GM23248 (cell line): ENCODE measurements around the gene SP9. TPM values are rescaled to one million over a fixed set of nuclear protein-coding genes. Genes with fewer than 3 reads are reported as not detected.
A peak's percentile ranks its signal among the peaks of the same experiment; 100 is the strongest.

Experiments used
- DNase-seq: peaks from one replicate; pipeline ENCODE4 v3.0.0-alpha.2; 2015
- H2AFZ ChIP-seq: fragments of 200-600 bp; sonication (generic); 2 replicates; pipeline ENCODE4 v1.6.1; 2016; ENCODE audit warnings: antibody characterized with exemption
- H3F3A ChIP-seq: fragments of 200-600 bp; sonication (generic); 2 replicates; pipeline ENCODE4 v1.6.1; 2016; ENCODE audit warnings: mild to moderate bottlenecking, antibody characterized with exemption, mixed run types; ENCODE audit not compliant: insufficient read depth
- H3K27ac ChIP-seq: fragments of 200-600 bp; sonication (generic); 2 replicates; pipeline ENCODE4 v1.5.1; 2016; ENCODE audit warnings: mild to moderate bottlenecking
- H3K27me3 ChIP-seq: fragments of 200-600 bp; sonication (generic); replicated peaks from 2 replicates; pipeline ENCODE4 v1.6.1; 2016; ENCODE audit warnings: mild to moderate bottlenecking; ENCODE audit not compliant: insufficient read depth
- H3K36me3 ChIP-seq: fragments of 200-600 bp; sonication (generic); 2 replicates; pipeline ENCODE4 v1.6.1; 2016; ENCODE audit warnings: low read depth, mild to moderate bottlenecking
- H3K4me1 ChIP-seq: fragments of 200-600 bp; sonication (generic); 2 replicates; pipeline ENCODE4 v1.6.1; 2016; ENCODE audit warnings: mild to moderate bottlenecking; ENCODE audit not compliant: insufficient read depth
- H3K4me2 ChIP-seq: fragments of 200-600 bp; sonication (generic); one replicate; pipeline ENCODE4 v1.6.1; 2016; ENCODE audit warnings: mild to moderate bottlenecking; ENCODE audit not compliant: unreplicated experiment
- H3K4me3 ChIP-seq: fragments of 200-600 bp; sonication (generic); 2 replicates; pipeline ENCODE4 v1.5.1; 2016; ENCODE audit warnings: mild to moderate bottlenecking
- H3K79me2 ChIP-seq: fragments of 200-600 bp; sonication (generic); 2 replicates; pipeline ENCODE4 v1.6.1; 2016; ENCODE audit warnings: mild to moderate bottlenecking; ENCODE audit not compliant: insufficient read depth
- H3K9ac ChIP-seq: fragments of 200-600 bp; sonication (generic); 2 replicates; pipeline ENCODE4 v1.6.1; 2016; ENCODE audit warnings: mild to moderate bottlenecking
- H3K9me2 ChIP-seq: fragments of 200-600 bp; sonication (generic); 2 replicates; pipeline ENCODE4 v1.6.1; 2016; ENCODE audit warnings: mixed run types, mild to moderate bottlenecking, moderate library complexity; ENCODE audit not compliant: insufficient read depth
- H3K9me3 ChIP-seq: fragments of 200-600 bp; sonication (generic); one replicate; pipeline ENCODE4 v1.6.1; 2017; ENCODE audit warnings: low read depth
- H4K20me1 ChIP-seq: fragments of 200-600 bp; sonication (generic); 2 replicates; pipeline ENCODE4 v1.6.0; 2016; ENCODE audit not compliant: insufficient read depth
- EZH2 ChIP-seq: fragments of 200-600 bp; sonication (generic); IDR thresholded peaks from 2 replicates; pipeline ENCODE4 v1.6.1; 2018; ENCODE audit warnings: antibody characterized with exemption, mild to moderate bottlenecking; ENCODE audit not compliant: insufficient read depth, poor library complexity, severe bottlenecking
- EZH2phosphoT487 ChIP-seq: fragments of 200-600 bp; sonication (generic); IDR thresholded peaks from 2 replicates; pipeline ENCODE4 v1.6.1; 2018; ENCODE audit warnings: antibody characterized with exemption, moderate library complexity, mild to moderate bottlenecking, low read depth; ENCODE audit not compliant: insufficient read depth
- WGBS, 2 experiments: methylation state at CpG; one replicate each; pipeline ENCODE4 v1.1.6; 2015 to 2017; ENCODE audit warnings: low lambda C conversion rate in 2 of 2, low coverage in 1 of 2; ENCODE audit errors: missing lambda C conversion rate in 2 of 2; 5-methylcytosine and 5-hydroxymethylcytosine counted together
- in situ Hi-C: fragments of 300-500 bp; cut with MboI; formaldehyde crosslinking; loops from 2 replicates; pipeline ENCODE4 v1.15.0; 2020
- polyA plus RNA-seq: library from polyadenylated mRNA; unstranded; fragments of >200 nt; fragmentation: Nextera tagmentation; extraction: Ambion mirVana; gene quantifications from 2 replicates; pipeline ENCODE4 v1.2.1, GENCODE V29; 2016
- total RNA-seq: library from RNA; depleted of rRNA; stranded (reverse); fragments of >200 nt; shearing (Covaris generic); gene quantifications from 2 replicates; pipeline ENCODE4 v1.2.3, GENCODE V29; 2014

Gene SP9
- total and polyA plus RNA-seq, 2 experiments from 2014 or later: not detected

DNA sequence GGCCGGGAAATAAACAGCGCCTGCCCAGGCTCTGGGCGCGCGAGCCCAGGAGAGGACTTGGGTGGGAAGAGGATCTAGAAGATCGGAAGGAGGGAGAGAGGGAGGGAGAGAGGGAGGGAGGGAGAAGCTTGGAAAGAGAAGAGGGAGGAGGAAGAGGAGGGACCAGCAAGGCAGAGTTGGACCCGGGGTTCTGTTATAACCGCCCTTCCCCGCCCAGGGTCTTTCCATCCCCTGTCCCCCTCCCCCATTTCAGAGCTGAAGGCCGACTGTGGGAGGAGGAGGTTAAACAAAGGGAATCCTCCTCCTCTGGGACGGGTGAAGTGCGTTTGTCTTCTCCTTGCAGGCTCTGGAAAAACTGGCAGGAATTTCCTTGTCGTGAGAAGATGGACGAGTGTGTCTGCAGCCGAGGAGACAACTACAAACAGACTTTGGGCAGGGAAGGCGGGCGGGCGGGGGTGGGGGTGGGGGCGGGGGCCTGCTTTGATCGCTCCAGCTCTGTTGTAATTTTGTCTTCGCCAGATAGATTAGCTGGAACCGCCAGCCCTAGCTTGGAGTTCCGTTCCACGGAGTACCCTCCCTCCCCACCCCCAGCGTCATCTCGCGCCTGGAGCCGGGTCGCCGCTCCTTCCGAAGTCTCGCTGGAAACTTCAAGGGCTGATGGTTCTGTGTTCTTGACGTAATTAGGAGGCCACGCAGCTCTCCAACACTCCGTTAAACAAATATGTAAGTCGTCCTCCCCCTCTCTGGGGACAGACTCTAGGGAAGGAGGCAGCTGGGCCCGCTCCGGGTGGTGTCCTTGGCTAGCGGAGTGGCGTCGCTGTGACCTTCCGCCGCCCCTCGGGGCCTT, 6.4 kb upstream of the SP9 start:
- peak; percentile 55 for DNase-seq
- in situ Hi-C loops: loop anchor here (25.0 kb wide), 1 partner anchor 916 kb away; no protein-coding TSS in a partner anchor
- H3F3A ChIP-seq: no peaks in the 10 kb centered on the region
- H3K4me3 ChIP-seq: peak overlapping the region; percentile 56
- no peaks in the 10 kb centered on the region for H3K79me2 ChIP-seq
- H3K9me2 ChIP-seq: no peaks in the 10 kb centered on the region
- no peaks in the 10 kb centered on the region for H3K36me3 ChIP-seq
- H3K4me2 ChIP-seq: peak overlapping the region; percentile 58
- H3K27ac ChIP-seq: no peak overlapping the region
- WGBS, 2 experiments: 6 to 8% methylated on average over 28 to 44 of the region's 44 CpGs
- peaks cover 40% of the 10 kb centered on the region for H3K27me3 ChIP-seq
- TF ChIP-seq EZH2phosphoT487 (no peak), EZH2 (no peak)
- no peaks in the 10 kb centered on the region for H3K9me3 ChIP-seq
- H2AFZ ChIP-seq: peak overlapping the region; percentile 73
- no peaks in the 10 kb centered on the region for H4K20me1 ChIP-seq
- H3K9ac ChIP-seq: peak overlapping the region; percentile 42; the same call in 1 of the 2 replicates
- H3K4me1 ChIP-seq: 0 out of 2 replicates have a peak, but pooled peaks cover 7% of the 10 kb centered on the region

DNA sequence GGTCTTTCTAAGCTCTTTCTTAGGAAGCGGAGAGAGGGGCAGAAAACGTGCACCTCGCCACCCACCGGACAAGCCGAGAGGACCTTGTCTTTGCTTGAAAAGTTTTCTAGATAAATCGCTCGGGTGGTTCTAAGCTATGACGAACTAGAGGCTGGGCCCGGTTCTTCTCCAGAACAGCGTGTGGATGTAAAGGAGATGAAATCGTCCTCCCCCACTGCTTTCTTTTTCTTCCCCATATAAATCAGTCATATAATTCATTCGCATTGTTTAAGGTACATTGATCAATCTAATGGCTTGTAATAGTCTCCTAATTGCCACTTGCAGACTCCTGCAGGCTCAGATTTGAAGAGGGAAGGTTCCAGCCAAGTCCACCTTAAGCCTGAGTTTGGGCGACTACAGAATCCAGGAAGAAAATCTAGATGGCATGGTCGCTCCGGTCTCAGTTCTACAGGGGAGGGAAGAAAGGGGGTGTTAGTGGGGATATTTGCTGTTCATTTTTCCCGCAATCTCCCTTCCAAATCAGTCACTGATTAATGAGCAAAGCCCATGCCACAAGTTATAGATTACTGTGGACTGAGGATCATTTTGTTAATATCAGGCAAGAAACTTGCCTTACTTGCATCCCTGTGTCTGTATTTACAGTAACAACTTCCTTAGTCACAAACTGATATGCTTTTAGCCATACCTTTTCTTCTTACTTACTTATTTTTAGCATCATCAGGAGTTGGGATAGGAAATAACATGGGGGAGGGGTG, 5.6 kb upstream of the SP9 start:
- Histone ChIP-seq H3K9me3 (no peaks in the 10 kb centered on the region), H3K27ac (no peak overlapping the region), H3F3A (no peaks in the 10 kb centered on the region), H3K4me2 (peak overlapping the region; percentile 58), H3K79me2 (no peaks in the 10 kb centered on the region), H3K9me2 (no peaks in the 10 kb centered on the region), H2AFZ (peak overlapping the region; percentile 72), H3K4me3 (peak overlapping the region; percentile 56), H3K36me3 (no peaks in the 10 kb centered on the region), H3K4me1 (0 out of 2 replicates have a peak, but pooled peaks cover 7% of the 10 kb centered on the region), H3K27me3 (peaks cover 40% of the 10 kb centered on the region), H3K9ac (peak overlapping the region; percentile 42; the same call in 1 of the 2 replicates), H4K20me1 (no peaks in the 10 kb centered on the region)
- TF ChIP-seq EZH2phosphoT487 (no peak), EZH2 (peak; percentile 42)
- peak; percentile 30 for DNase-seq
- WGBS, 2 experiments: 45 to 50% methylated on average over 15 to 16 of the region's 16 CpGs
- in situ Hi-C loops: loop anchor here (25.0 kb wide), 1 partner anchor 917 kb away; no protein-coding TSS in a partner anchor

DNA sequence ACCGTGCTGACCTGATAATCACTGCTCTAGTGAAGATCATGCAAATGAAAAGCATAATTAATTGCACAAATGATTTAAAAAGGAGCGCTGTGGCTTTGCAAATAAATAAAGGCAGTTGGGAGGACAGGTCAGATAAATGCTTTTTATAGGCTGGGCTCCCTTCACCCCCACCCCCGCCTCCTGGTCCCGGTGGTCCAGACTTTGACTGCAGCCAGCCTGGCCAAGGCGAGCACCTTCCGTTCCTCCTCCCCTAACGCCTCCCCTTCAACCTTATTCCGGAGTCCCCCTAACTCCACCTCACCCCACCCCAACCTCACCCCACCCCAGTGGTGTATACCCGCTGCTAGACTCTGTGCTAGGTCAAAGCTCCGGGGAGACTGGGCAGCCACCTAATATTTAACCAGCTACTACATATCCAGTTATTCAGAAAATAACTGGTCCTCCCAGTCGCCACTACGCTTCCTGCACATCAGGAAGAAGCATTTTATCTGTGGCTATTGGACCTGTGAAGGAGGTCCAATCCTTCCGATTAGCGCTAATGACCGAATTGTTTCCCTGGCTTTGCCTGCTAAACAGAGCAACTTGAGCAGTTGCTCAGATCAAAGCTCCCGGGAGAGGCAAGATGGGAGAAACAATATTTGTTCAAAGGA, 3.7 kb upstream of the SP9 start:
- no peak for DNase-seq
- H3K9me2 ChIP-seq: no peaks in the 10 kb centered on the region
- H2AFZ ChIP-seq: no peak overlapping the region
- H3K27me3 ChIP-seq: peaks cover 45% of the 10 kb centered on the region
- no peaks in the 10 kb centered on the region for H3K36me3 ChIP-seq
- H3K4me3 ChIP-seq: no peak overlapping the region
- TF ChIP-seq EZH2phosphoT487 (no peak), EZH2 (no peak)
- no peaks in the 10 kb centered on the region for H3K9me3 ChIP-seq
- no peaks in the 10 kb centered on the region for H4K20me1 ChIP-seq
- H3K9ac ChIP-seq: no peak overlapping the region
- H3K4me2 ChIP-seq: no peak overlapping the region
- H3K4me1 ChIP-seq: 0 out of 2 replicates have a peak, but pooled peaks cover 7% of the 10 kb centered on the region
- no peaks in the 10 kb centered on the region for H3K79me2 ChIP-seq
- H3K27ac ChIP-seq: no peak overlapping the region
- no peaks in the 10 kb centered on the region for H3F3A ChIP-seq
- 73 to 77% methylated on average over 13 to 16 of the region's 16 CpGs for WGBS, 2 experiments
- in situ Hi-C loops: loop anchor here (25.0 kb wide), 1 partner anchor 919 kb away; no protein-coding TSS in a partner anchor
